ENCODE results near the gene ARID1B.

- no peak for TF ChIP-seq POLR2AphosphoS5 (IDR thresholded peaks at IDR 0.05; ENCODE audit: low read depth, low read length)
- TF ChIP-seq FOXP2 (optimal IDR thresholded peaks at IDR 0.05; ENCODE audit: borderline replicate concordance, extremely low read depth, extremely low read length, insufficient read depth), result no peak
- no peak for TF ChIP-seq REST (IDR thresholded peaks at IDR 0.05; ENCODE audit: insufficient read depth in 1 of 2, low read depth in 2 of 2, low read length in 2 of 2)
Measured at GRCh38 chr6:157259443-157259842, 482.3 kb downstream of the ARID1B start.
